ENCODE results near the gene SPAG6.
"Not testable (repeated sequence)": the region's sequence is repeated elsewhere in the genome, so short reads cannot be mapped to it uniquely, and the experiment has no call there.

SPAG6 gene

DNA sequence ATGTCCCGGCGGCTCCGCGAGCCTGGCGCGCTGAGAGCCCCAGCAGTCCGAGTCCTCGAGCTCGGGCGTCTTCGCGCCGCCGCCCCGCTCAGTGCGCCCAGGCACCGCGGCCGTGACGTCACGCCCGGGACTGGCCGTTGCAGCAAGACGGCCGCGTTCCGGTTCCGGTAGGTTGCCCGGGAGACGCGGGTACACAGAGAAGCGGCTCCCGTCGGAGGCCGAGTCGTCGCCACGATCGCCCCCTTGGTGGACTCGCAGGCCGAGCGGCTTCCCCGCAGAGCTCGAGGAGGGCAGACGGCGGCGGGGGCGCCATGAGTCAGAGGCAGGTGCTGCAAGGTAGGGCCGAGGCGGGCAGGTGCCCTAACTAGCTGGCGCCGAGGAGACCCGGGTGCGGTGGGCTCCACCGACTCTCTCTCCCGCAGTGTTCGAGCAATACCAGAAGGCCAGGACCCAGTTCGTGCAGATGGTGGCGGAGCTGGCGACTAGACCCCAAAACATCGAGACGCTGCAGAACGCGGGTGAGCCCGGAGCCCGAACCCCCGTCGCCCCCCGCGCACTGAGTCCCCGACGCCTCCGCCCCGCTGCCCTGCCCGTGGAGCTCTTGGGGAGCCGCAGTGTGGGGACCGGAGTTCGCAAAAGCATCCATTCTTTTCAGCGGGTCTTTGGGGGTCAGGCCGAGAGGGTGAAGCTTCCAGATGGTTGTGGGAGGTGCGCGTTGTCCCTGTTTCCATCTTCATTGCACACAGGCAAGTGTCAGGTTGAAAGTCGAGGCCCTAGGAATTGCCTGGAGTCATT, at the start of gene SPAG6:
Gene SPAG6, plus strand, starts transcription at position 196 of the 795 bp plus-strand sequence. Its CDS starts 116 bp downstream, at position 312.
- DNase-seq, result peak; percentile 73

DNA sequence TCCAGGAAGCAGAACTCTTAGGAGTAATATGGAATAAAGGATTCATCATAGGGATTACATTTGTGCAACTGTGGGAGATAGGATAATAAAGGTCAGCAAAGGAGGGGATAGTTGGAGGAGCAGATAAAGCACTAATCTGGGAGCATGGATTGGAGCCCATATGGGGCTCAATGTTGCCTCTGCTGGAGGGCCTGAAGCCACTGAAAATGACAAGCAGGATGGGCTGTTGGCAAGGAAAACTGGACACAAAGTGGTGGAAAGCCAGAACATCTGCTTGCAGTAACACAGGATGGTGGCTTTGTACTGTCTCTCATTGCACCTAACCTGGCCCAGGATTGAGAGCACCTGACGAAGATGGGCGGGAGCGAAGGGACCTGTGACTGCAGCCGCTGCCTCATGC, 44.1 kb upstream of the SPAG6 start:
- no peak for DNase-seq

DNA sequence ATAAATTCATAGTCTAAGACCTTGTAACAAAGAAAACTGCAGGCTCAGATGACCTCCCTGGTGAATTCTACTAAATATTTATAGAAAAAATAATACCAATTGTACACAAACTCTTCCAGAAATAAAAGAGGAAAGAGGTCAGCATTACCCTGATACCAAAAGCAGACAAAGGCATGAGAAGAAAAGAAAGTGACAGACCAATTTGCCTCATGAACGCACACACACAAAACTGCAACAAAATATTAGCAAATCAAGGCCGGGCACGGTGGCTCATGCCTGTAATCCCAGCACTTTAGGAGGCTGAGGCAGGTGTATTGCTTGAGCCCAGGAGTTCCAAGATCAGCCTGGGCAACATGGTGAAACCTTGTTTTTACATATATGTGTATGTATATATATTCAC, 41.8 kb upstream of the SPAG6 start:
- DNase-seq, result no peak

DNA sequence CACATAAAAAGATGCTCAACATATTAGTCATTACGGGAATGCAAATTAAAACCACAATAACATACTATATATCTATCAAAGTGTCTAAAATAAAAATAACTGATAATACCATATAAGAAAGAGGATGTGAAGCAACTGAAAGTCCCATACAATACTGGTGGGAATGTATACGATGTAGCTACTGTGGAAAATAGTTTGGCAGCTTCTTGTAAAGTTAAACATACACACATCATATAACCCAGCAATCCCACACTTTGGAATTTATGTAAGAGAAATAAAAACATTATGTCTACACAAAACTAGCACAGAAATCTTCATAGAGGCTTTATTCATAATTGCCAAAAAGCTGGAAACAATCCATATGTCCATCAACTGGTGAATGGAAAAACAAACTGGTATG, 39.6 kb upstream of the SPAG6 start:
- DNase-seq, result no peak

DNA sequence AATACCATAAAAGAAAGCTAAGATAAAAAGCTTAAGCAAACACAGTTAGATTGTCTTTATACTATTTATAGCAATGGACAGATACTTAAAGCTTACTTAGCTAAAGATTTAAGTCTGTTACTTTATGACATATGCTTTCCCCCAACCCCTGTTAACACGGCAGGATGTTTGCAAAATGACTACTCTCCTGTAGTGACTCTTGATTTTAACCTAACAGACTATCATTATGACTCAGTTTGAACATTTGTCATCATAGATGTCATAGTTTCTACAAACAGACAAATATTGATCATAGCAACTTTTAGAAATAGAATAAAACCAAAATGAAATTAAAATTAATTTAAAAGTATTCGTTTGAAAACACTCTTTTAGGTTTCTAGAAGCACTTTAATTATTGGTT, 36.9 kb upstream of the SPAG6 start:
- DNase-seq, result no peak

- no peak for DNase-seq
Observed at GRCh38 chr10:22309180-22310000, 35.9 kb upstream of the SPAG6 start.

- DNase-seq, result not testable (repeated sequence)
Observed at GRCh38 chr10:22310012-22310411, 35.3 kb upstream of the SPAG6 start.

- DNase-seq, result no peak
Observed at GRCh38 chr10:22310928-22311327, 34.4 kb upstream of the SPAG6 start.

DNA sequence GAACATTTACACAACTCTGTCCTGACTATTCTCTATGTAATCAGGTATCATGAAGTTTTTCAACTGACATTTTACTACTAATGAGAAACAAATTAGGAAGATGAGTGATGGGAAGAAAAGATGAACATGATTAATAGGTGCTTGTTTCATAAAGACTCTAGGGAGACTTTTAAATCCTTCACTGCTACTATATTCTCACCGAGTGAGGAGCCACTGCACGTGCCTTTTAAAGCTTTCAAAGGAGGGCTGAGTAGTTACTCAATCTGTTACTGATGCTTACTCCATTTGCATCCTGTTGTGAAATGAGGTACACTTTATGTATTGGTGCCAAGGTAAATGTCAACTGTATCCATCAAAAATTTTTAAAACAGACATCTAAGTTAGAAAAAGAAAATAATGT, 30.4 kb upstream of the SPAG6 start:
- DNase-seq, result no peak

- no peak for DNase-seq
Observed at GRCh38 chr10:22315455-22316285, 29.6 kb upstream of the SPAG6 start.

DNA sequence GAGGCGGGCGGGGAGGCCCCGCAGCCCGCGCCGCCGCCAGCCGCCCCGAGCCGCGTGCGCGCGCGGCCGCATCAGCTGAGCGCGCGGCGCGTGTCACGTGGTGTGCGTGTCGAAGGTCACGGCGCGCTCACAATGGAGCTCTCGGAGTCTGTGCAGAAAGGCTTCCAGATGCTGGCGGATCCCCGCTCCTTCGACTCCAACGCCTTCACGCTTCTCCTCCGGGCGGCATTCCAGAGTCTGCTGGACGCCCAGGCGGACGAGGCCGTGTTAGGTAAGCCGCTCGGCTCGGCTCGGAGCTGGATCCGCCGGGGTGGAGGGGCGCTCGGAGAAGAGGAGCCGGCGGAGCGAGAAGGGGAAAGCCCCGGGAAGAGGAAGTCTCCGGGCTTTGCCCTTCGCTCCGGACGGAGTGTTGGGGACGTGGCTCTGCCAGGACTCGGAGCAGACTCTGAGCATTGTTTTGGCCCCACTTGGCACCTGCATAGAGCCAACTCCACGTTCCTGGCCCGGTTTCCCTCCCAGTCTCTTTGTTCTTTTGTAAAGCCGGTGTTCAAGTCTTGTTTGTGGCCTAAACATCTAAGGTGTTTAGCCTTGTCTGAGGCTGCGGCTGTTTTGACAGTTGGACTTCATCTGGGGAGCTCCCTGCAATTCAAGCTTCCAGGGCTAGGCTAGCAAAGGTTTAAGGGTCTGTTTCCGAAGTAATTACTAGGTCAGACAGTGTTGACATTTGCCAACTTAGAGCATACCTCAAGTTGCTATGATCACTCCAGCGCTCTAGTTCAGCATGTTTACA, 28.8 kb upstream of the SPAG6 start, which contains the start of gene COMMD3:
Gene COMMD3, plus strand, starts transcription at position 103 of the 790 bp plus-strand sequence. Its CDS starts 30 bp downstream, at position 133.
- peak; percentile 78 for DNase-seq

DNA sequence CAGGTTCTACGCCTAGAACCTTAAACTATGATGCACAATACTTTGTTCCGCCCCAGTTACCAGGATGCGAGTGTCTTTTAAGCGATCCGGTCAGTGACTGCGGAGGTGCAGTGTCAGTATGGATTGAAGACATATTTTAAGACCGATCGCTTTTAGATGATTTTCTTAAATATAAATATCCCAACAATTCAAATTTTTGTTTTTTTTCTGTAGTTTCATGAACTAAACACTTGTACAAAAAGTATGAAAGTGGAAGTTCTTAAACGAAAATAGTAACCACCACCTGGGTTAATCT, 28.3 kb upstream of the SPAG6 start:
- no peak for DNase-seq

DNA sequence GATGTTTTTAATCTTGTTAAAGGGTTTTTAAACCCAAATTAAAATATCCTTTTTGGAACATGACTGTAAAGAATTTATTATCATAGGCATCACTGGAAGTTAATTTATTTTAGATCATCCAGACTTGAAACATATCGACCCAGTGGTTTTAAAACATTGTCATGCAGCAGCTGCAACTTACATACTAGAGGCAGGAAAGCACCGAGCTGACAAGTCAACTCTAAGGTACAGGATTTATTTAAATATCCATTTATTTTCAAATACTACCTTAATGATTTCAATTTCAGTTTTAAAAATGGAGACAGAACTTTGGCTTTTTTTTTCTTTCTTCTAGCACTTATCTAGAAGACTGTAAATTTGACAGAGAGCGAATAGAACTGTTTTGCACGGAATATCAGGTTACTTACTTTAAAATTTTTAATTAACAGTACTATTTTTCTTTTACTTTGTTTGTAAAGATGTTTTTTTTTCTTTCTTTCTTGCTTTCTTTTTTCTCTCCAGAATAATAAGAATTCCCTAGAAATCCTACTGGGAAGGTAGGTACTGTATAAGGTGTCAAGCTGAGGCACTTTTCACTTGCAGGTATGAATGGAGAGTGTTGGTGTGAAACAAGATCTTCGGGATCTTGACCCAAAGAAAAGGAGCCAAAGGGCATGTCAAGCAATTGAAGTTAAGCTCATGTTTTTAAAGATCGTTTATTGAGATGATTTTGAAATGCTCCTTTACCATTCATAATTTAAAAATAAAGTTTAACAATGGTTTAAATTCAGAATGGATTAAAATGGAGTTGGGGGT, 27.3 kb upstream of the SPAG6 start:
- DNase-seq, result no peak

- DNase-seq, result no peak
Observed at GRCh38 chr10:22318772-22319171, 26.5 kb upstream of the SPAG6 start.

DNA sequence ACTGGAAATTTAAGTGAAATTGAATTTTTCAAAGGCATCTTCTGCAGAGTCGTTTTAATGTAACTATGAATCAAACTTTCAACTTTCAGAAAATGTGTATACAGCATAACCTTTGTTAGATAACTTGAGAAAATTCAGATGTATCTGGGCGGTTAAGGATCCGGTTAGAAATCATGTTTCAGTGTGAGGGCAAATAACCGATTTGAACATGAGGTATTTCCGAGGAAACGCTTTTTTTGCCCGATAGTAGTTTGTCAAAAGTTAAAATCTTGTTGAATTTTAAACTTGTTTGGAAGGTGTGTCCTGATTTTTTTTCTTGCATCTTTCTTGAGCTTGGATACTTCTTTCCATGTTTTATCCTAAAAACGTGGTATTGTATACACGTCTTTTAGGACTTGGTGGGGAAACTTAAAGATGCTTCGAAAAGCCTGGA, 25.7 kb upstream of the SPAG6 start:
- no peak for DNase-seq

- no peak for DNase-seq
Observed at GRCh38 chr10:22319980-22320558, 25.2 kb upstream of the SPAG6 start.

GRCh38 chr10:22320591-22321155, 24.6 kb upstream of the SPAG6 start, which contains the start of gene BMI1:
Gene BMI1, plus strand, starts transcription at chr10:22321099. Its CDS starts 5,351 bp downstream, at chr10:22326450.
- peak; percentile 69 for DNase-seq

- DNase-seq, result peak; percentile 26
Observed at GRCh38 chr10:22321156-22321923, 24.0 kb upstream of the SPAG6 start.

DNA sequence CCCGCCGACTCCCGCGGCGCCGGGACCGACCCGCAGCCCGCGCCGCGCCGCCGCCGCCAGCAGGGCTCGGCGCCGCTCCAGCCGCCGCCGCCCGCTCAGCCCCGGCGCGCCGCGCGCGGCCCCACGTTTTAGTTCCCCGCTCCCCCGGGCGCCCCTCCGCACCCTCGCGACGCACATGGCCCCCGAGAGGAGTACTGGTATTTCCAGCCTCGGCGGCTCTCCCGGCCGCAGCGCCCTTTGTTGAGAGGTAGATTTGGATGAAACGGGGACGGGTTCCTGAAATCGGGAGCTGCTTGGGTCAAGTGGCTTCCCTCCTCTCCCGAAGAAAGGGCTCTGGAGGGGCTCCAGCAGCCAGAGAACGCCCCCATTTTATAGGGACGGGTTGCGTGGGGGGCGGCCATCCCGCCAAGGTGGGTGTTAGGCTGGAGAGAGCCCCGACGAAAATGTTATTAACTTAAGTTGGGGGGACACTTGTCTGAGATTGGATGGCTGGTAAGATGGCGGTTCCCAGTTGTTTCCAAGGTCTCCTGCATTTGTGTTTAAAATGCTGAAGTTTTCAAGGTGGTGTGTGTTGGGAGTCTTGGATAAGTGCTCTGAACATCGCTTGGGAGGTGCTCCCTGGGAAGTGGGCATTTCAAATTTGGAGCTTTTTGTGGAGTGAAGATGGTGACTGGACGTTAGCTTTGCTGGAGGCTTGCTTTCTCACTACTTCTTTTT, 23.2 kb upstream of the SPAG6 start:
- DNase-seq, result no peak
